AG10803 (cell line): ENCODE results near the gene DGKD.

Experiments used
- DNase-seq: peaks from one replicate; pipeline ENCODE4 v3.0.0; 2010; ENCODE audit warnings: low read depth
- H3K4me3 ChIP-seq: 2 replicates; pipeline ENCODE4 v1.5.1; 2011; ENCODE audit warnings: mild to moderate bottlenecking, low read length, control low read depth
- CTCF ChIP-seq: conservative IDR thresholded peaks from 2 replicates; pipeline ENCODE4 v1.5.1; 2011; ENCODE audit warnings: mild to moderate bottlenecking, low read length, control low read depth, inconsistent platforms

Gene DGKD

DNA sequence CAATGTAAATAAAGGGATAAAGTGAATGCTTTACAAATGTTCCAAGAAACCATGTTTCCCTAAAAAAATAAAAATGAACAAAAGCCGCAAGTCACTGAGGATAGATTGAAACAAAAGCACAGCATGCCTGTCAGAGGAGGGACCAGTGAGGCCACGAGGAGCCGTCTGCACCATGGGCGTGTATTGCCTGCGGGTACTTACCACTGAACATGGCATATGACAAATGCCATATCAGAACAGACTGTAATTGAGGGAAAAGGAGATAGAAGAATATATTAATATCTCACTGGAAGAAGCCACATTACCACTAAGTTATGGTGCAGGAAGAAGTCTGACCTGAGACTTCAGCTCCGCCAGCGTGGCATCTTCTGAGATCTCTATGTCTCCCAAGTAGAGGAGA lies 136.5 kb downstream of the DGKD start:
- no peak for DNase-seq
- no peak overlapping the region for H3K4me3 ChIP-seq
- TF ChIP-seq CTCF: no peak

- TF ChIP-seq CTCF: no peak
- no peak overlapping the region for H3K4me3 ChIP-seq
- DNase-seq: no peak
These were observed 137.0 kb downstream of the DGKD start for GRCh38 chr2:233491326-233491725.

- H3K4me3 ChIP-seq: no peak overlapping the region
- no peak for DNase-seq
- no peak for TF ChIP-seq CTCF
These were observed 137.8 kb downstream of the DGKD start for GRCh38 chr2:233492078-233492477.

DNA sequence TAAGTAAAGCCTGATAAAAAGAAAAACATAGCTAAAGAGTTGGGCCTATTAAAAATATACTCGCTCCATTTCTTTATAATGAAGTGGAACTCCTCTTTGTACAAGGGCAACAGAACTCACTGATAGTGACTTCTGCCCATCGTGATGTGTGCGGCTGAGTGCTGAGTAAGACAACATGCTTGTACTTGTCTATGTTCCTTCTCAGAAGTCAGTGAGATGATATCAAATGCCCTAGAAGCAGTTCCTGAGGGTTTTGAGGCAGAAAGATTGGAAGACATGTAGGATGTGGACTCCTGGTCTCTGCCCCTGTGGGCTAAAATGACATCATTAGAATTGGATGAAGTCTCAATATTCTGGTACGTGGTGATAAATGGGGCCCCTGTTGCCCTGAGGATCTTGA lies 138.5 kb downstream of the DGKD start:
- no peak for TF ChIP-seq CTCF
- no peak for DNase-seq
- H3K4me3 ChIP-seq: no peak overlapping the region

- no peak for TF ChIP-seq CTCF
- no peak for DNase-seq
- H3K4me3 ChIP-seq: no peak overlapping the region
These were observed 141.5 kb downstream of the DGKD start for GRCh38 chr2:233495503-233496496.

DNA sequence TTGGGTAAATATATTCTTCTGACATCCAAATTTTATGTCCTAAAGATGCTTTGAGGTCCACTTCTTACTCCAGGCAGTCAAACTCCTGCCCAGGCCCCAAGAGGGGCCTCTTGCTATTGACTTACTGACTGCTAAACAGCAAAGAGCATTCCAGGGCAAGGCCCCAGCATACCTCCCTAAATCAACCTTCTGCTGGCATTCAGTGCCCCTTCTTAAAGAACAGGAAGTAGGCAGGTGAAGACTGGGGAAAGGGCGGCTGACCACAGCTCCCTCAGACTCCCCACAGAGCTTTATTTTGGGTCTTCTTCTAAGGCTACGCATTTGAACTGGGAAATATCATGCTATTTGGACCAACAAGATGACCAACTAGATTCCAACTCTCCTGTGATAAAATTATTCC lies 143.4 kb downstream of the DGKD start:
- TF ChIP-seq CTCF: no peak
- H3K4me3 ChIP-seq: no peak overlapping the region
- DNase-seq: no peak

DNA sequence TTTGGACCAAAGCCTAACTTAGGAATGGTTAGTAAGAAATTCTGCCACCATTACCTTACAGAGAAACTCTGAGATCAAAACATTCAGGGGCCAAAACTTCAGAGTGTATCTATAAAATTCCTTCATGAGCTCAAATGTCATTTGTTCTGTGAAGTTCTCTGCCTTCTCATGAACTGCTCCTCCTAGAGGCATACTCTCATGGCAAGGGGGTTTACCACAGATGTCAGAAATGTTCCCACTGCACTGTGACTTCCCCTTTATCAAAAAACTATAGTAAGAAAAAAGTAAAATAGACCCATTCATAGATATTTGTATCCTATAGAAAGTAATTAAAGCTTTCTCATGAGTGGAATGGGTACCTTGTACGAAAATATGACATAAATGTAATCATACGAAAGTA lies 143.8 kb downstream of the DGKD start:
- no peak for DNase-seq
- no peak for TF ChIP-seq CTCF
- H3K4me3 ChIP-seq: no peak overlapping the region
